Measurements from ENCODE around the gene TMEM234. TPM values are rescaled to one million over a fixed set of nuclear protein-coding genes. Genes with fewer than 3 reads are reported as not detected.

The TMEM234 gene
- total and polyA plus RNA-seq, 2 experiments from 2014 or later, result 14.8 to 27.4 TPM

DNA sequence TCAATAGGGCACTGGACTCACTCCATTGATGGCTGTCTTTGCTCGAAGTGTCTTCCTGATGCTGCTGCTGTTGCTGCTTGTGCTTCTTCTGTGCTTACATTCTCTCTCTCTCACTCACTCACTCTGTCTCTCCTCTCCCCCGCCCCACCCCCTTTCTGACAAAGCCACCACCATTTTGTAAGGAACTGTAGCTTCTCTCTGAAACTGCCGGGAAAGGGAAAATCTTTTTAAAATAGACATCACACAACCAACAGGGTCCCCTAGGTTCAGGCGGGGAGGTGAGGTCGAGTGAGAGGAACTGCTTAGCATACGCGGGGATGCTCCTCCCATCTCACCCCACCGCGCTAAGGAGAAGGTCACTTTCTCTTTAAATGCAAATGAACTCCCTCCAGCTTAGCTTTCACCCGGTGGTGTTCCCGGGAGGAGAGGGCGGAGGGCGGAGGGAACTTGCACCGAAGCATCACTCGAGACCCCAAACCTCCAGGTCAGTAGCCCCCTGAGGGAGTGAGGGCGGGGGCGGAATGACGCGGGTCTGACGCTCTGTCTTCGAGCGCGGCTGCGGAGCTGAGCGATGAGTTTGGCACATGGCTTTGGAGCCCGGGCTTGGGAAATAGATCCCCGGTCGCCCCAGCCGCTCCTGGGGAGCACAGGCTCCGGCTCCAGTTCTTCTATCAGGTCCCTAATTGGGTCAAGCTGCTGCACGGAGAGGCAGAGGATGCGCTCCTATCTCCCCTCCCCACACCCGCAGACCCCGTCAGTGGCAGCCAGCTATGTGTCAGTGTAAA, 21.7 kb downstream of the TMEM234 start, which contains the start of gene CCDC28B:
TSS of gene CCDC28B (plus strand) at position 370 of the 785 bp plus-strand sequence. CDS start 1,341 bp downstream, outside the sequence.
- H3K9me2 ChIP-seq (replicated peaks; ENCODE audit: insufficient read depth), result no peaks in the 10 kb centered on the region
- peak within 1 kb of the TSS; percentile 84 for H2AFZ ChIP-seq
- no peaks in the 10 kb centered on the region for H4K20me1 ChIP-seq (ENCODE audit: insufficient read depth, poor library complexity, severe bottlenecking)
- TF ChIP-seq, protein P1, sequence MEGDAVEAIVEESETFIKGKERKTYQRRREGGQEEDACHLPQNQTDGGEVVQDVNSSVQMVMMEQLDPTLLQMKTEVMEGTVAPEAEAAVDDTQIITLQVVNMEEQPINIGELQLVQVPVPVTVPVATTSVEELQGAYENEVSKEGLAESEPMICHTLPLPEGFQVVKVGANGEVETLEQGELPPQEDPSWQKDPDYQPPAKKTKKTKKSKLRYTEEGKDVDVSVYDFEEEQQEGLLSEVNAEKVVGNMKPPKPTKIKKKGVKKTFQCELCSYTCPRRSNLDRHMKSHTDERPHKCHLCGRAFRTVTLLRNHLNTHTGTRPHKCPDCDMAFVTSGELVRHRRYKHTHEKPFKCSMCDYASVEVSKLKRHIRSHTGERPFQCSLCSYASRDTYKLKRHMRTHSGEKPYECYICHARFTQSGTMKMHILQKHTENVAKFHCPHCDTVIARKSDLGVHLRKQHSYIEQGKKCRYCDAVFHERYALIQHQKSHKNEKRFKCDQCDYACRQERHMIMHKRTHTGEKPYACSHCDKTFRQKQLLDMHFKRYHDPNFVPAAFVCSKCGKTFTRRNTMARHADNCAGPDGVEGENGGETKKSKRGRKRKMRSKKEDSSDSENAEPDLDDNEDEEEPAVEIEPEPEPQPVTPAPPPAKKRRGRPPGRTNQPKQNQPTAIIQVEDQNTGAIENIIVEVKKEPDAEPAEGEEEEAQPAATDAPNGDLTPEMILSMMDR (IDR thresholded peaks at IDR 0.05; ENCODE audit: poor library complexity), result no peak
- TF ChIP-seq EZH2phosphoT487 (IDR thresholded peaks at IDR 0.05; ENCODE audit: low read depth, severe bottlenecking, unreplicated experiment) (no peak), EZH2 (IDR thresholded peaks at IDR 0.05; ENCODE audit: borderline replicate concordance) (no peak)
- no peaks in the 10 kb centered on the region for H3K36me3 ChIP-seq (replicated peaks; ENCODE audit: insufficient read depth, low read depth)
- no peaks in the 10 kb centered on the region for H3K27me3 ChIP-seq
- no peaks in the 10 kb centered on the region for H3K4me1 ChIP-seq (ENCODE audit: insufficient read depth)
- no peaks in the 10 kb centered on the region for H3K9me3 ChIP-seq (ENCODE audit: low read depth)
- WGBS (ENCODE audit: low lambda C conversion rate, missing lambda C conversion rate), result under 1% methylated on average over 34 of the region's 34 CpGs
- H3K4me3 ChIP-seq, result peak within 1 kb of the TSS; percentile 31
- peak within 1 kb of the TSS; percentile 97 for H3K4me2 ChIP-seq
- no peaks in the 10 kb centered on the region for H3K79me2 ChIP-seq
- H3K27ac ChIP-seq, result peak within 1 kb of the TSS; percentile 82
- peak; percentile 73 for DNase-seq (ENCODE audit: low spot score)

DNA sequence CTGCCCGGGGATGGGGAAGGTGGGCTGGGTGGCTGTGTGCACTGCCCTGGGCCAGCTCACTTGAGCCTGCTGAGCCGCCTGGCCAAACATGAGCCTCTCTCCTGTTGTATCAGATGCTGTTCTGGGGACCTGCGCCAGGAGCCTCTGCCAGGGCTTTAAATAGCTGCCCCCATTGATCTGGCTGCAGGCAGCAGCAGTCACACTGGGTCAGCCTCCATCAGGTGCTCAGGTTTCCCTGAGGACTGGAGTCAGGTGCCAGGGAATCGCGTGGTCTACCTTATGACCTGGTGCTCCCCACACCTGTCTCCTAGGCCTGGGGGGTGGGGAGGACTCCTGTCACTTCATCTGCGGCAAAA, 22.5 kb downstream of the TMEM234 start:
- H3K36me3 ChIP-seq (replicated peaks; ENCODE audit: insufficient read depth, low read depth), result no peaks in the 10 kb centered on the region
- no peak overlapping the region for H2AFZ ChIP-seq
- DNase-seq (ENCODE audit: low spot score), result no peak
- 45% methylated on average over 6 of the region's 6 CpGs for WGBS (ENCODE audit: low lambda C conversion rate, missing lambda C conversion rate)
- TF ChIP-seq, protein P1 (IDR thresholded peaks at IDR 0.05; ENCODE audit: poor library complexity), result no peak
- TF ChIP-seq EZH2 (IDR thresholded peaks at IDR 0.05; ENCODE audit: borderline replicate concordance), result no peak
- no peak for TF ChIP-seq EZH2phosphoT487 (IDR thresholded peaks at IDR 0.05; ENCODE audit: low read depth, severe bottlenecking, unreplicated experiment)
- no peaks in the 10 kb centered on the region for H3K79me2 ChIP-seq
- no peaks in the 10 kb centered on the region for H3K27me3 ChIP-seq
- H3K4me3 ChIP-seq, result peak overlapping the region; percentile 31
- H4K20me1 ChIP-seq (ENCODE audit: insufficient read depth, poor library complexity, severe bottlenecking), result no peaks in the 10 kb centered on the region
- no peaks in the 10 kb centered on the region for H3K9me3 ChIP-seq (ENCODE audit: low read depth)
- no peaks in the 10 kb centered on the region for H3K9me2 ChIP-seq (replicated peaks; ENCODE audit: insufficient read depth)
- H3K27ac ChIP-seq, result peak overlapping the region; percentile 82
- peak overlapping the region; percentile 97 for H3K4me2 ChIP-seq
- H3K4me1 ChIP-seq (ENCODE audit: insufficient read depth), result no peaks in the 10 kb centered on the region

GRCh38 chr1:32199043-32199716, 23.0 kb downstream of the TMEM234 start:
- peak overlapping the region; percentile 82 for H3K27ac ChIP-seq
- DNase-seq (ENCODE audit: low spot score), result no peak
- no peaks in the 10 kb centered on the region for H3K79me2 ChIP-seq
- no peak for TF ChIP-seq EZH2 (IDR thresholded peaks at IDR 0.05; ENCODE audit: borderline replicate concordance)
- TF ChIP-seq, protein P1 (IDR thresholded peaks at IDR 0.05; ENCODE audit: poor library complexity), result no peak
- TF ChIP-seq EZH2phosphoT487 (IDR thresholded peaks at IDR 0.05; ENCODE audit: low read depth, severe bottlenecking, unreplicated experiment), result no peak
- H3K9me3 ChIP-seq (ENCODE audit: low read depth), result no peaks in the 10 kb centered on the region
- no peaks in the 10 kb centered on the region for H3K27me3 ChIP-seq
- H4K20me1 ChIP-seq (ENCODE audit: insufficient read depth, poor library complexity, severe bottlenecking), result no peaks in the 10 kb centered on the region
- no peak overlapping the region for H2AFZ ChIP-seq
- H3K4me3 ChIP-seq, result no peak overlapping the region
- H3K9me2 ChIP-seq (replicated peaks; ENCODE audit: insufficient read depth), result no peaks in the 10 kb centered on the region
- H3K36me3 ChIP-seq (replicated peaks; ENCODE audit: insufficient read depth, low read depth), result no peaks in the 10 kb centered on the region
- peak overlapping the region; percentile 97 for H3K4me2 ChIP-seq
- WGBS (ENCODE audit: low lambda C conversion rate, missing lambda C conversion rate), result 86% methylated on average over 4 of the region's 4 CpGs
- H3K4me1 ChIP-seq (ENCODE audit: insufficient read depth), result no peaks in the 10 kb centered on the region

All from hepatocyte (in vitro differentiated cells).